GM12873 (cell line): ENCODE results near the gene MADD.

ENCODE experiments used
- CTCF ChIP-seq: IDR thresholded peaks from 2 replicates; pipeline ENCODE4 v1.5.1; 2012; ENCODE audit warnings: low read depth, mild to moderate bottlenecking, moderate library complexity, low read length, control low read depth; ENCODE audit not compliant: insufficient read depth; ENCODE audit errors: missing control alignments

MADD gene

GRCh38 chr11:47269829-47270305 is at the start of gene MADD:
Gene MADD, plus strand, starts transcription at chr11:47270133.
- TF ChIP-seq CTCF: no peak

DNA sequence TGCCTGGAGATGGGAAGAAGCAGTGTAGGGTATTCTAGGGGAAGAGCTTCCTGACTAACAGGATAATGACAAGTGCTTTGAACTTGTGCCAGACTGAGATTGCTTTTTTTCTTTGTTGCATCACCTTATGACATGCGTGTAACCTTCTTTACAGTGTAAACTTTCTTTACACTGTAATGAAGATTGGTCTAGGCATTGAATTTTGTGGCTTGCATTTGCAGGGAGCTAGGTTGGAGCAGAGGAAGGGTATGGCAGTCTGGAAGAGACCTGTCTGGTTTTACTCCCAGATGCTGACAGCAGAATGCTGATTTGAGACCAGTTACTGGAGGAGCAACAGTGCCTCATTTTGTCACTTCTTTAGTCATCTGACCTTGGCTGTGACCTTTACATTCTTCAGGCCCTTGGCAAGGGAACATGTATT is 49.5 kb upstream of the MADD start:
- TF ChIP-seq CTCF: no peak

DNA sequence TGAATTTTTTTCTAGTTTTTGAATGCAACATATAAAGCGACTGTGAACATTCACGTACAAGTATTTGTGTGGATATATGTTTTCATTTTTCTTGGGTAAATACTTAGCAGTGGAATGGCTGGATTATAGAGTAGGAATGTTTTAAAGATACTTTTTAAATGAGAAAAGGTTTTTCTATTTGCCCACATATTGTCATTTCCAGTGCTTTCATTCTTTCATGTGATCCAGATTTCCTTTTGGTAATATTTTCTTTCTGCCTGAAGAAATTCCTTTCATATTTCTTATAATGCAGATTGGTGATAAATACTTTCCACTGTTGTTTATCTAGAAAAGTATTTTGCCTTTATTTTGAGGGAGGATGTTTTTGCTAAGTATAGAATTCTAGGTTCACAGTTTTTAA is 47.2 kb upstream of the MADD start:
- TF ChIP-seq CTCF: no peak

DNA sequence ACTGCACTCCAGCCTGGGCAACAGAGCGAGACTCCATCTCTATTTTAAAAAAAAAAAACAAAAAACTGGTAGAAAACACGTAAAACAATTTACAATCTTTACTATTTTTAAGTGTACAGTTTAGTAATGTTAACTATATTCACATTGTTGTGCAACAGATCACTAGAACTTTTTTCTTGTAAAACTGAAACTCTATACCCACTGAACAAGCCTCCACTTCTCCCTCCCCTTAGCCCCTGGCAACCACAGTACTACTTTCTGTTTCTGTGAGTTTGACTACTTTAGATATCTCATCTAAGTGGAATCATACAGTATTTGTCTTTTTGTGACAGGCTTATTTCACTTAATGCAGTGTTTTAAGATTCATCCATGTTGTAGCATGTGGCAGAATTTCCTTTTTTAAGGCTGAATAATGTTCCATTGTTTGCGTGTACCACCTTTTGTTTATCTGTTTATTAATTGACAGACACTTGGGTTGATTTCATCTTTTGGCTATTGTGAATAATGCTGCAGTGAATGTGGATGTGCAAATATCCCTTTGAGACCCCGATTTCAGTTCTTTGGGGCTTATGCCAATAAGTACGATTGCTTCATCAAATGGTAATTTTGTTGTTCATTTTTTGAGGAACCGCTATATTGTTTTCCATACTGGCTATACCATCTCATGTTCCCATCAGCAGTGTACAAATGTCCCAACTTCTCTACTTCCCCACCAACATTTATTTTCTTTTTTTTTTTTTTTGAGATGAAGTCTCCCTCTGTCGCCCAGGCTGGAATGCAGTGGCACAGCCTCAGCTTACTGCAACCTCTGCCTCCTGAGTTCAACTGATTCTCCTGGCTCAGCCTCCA is 44.2 kb upstream of the MADD start:
- TF ChIP-seq CTCF: no peak

DNA sequence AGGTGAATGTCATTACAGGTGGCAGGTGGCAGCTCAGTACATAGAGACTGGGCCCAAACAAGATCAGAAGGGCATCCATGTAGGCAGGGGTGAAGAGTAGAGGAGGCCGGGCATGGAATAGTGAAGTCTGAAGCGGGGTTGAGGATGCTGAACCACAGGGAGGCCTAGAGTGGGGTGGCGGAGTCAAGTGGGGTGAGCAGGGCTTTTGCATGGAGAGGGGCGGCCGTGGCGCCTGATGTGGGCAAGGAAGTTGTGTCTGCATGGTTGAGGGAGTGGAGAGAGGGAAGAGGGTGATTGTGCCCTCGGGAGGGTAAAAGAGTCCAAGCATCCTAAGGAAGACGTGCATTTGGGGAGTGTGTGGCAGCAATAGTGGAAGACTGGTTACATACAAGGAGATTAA is 40.8 kb upstream of the MADD start:
- TF ChIP-seq CTCF: no peak

DNA sequence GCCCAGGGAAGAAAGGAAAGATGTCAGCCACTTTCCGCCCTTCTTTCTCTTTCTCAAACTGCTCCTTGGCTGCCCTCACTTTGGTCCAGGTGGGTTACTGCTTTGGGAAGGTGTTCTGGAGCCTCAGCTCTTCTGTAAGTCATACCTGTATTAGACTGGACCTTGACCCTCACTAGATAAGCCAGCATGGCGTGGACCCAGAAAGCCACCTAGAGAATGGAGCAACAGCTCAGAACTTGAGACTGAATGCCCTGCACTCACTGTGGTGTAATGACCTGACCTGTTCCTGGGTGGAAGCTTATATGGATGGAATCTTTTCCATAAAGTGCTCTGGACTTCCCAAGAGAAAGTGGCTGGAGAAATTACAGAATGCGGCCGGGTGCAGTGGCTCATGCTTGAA is 36.9 kb upstream of the MADD start:
- no peak for TF ChIP-seq CTCF

- peak; percentile 29 for TF ChIP-seq CTCF
Measured at GRCh38 chr11:47233989-47234668, 35.8 kb upstream of the MADD start.
